ENCODE results near the gene FBXL13. TPM values are rescaled to one million over a fixed set of nuclear protein-coding genes. Genes with fewer than 3 reads are reported as not detected.

FBXL13 gene
- total and polyA plus RNA-seq, 2 of the 8 experiments (the other 6 are each of a cell fraction or from before 2014, with no cell fraction given) = 1.2 to 2.8 TPM

DNA sequence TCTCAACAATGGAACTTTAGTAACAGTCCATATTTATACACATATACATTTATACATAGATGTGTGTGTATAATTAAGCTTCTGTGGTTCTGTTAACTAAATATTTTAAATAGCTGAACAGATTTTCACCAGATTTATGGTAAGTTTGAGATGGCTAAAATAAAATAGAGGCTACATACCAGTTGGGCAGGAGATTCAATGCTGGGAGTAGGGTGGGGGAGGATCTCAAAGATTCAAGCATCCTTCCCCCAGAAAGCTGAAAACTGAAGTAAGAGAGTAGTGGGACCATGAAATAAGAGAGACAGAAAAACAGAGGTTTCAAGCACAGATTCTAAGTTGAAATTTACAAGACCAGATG lies 147.8 kb downstream of the FBXL13 start:
- Histone ChIP-seq H4K8ac (ENCODE audit: extremely low read depth, insufficient read depth, low read length) (no peak overlapping the region), H2BK12ac (ENCODE audit: low read depth, low read length) (no peak overlapping the region), H4K91ac (replicated peaks; ENCODE audit: insufficient read length, low read length) (no peak overlapping the region), H3K4me3 (ENCODE audit: extremely low read depth in 1 of 4, insufficient read depth in 2 of 4, low read depth in 3 of 4, low read length in 4 of 4) (no peak overlapping the region), H3K4ac (replicated peaks; ENCODE audit: insufficient read length, low read depth, low read length) (no peak overlapping the region), H3K4me1 (replicated peaks in 1 of 4; ENCODE audit: control insufficient read depth in 3 of 4, insufficient read depth in 4 of 4, low read length in 3 of 4) (peaks cover 0 to 15% (median 5%) of the 10 kb centered on the region in 4 experiments; a peak in 1 of 7 replicates), H3K27ac (ENCODE audit: low read depth, low read length) (no peak overlapping the region), H2BK120ac (replicated peaks; ENCODE audit: low read depth, low read length) (no peak overlapping the region), H3K9me3 (ENCODE audit: insufficient read depth in 2 of 2, low read depth in 1 of 2, low read length in 1 of 2) (no peaks in the 10 kb centered on the region), H2BK20ac (ENCODE audit: low read length) (no peak overlapping the region), H3K14ac (ENCODE audit: insufficient read length) (no peak overlapping the region), H3K27me3 (replicated peaks in 1 of 4; ENCODE audit: control insufficient read depth in 3 of 4, extremely low read depth in 1 of 4, insufficient read depth in 3 of 4, low read length in 3 of 4) (no peaks in the 10 kb centered on the region), H3K36me3 (ENCODE audit: control insufficient read depth in 2 of 4, insufficient read depth in 4 of 4, low read length in 3 of 4) (no peaks in the 10 kb centered on the region; a peak in 1 of 8 replicates), H2AFZ (ENCODE audit: low read length) (no peak overlapping the region), H3K18ac (ENCODE audit: extremely low read depth, low read length) (no peak overlapping the region), H3K9ac (replicated peaks in 1 of 4; ENCODE audit: extremely low read depth in 1 of 4, low read depth in 3 of 4, low read length in 3 of 4) (no peak overlapping the region), H3K23me2 (ENCODE audit: low read depth, low read length) (no peaks in the 10 kb centered on the region), H4K20me1 (replicated peaks in 1 of 2; ENCODE audit: control insufficient read depth in 1 of 2, insufficient read depth in 2 of 2, low read length in 2 of 2) (no peaks in the 10 kb centered on the region), H3K4me2 (ENCODE audit: insufficient read depth in 1 of 2, low read depth in 2 of 2, low read length in 2 of 2) (no peak overlapping the region), H2BK15ac (ENCODE audit: low read length) (no peak overlapping the region), H3K56ac (replicated peaks; ENCODE audit: insufficient read length, low read depth, low read length) (no peak overlapping the region), H3K79me1 (ENCODE audit: low read depth, low read length) (no peaks in the 10 kb centered on the region), H2BK5ac (ENCODE audit: low read depth, low read length) (no peak overlapping the region), H3K79me2 (ENCODE audit: control insufficient read depth in 1 of 2, insufficient read depth in 2 of 2, low read length in 2 of 2) (no peaks in the 10 kb centered on the region), H2AK5ac (ENCODE audit: low read depth, low read length) (no peak overlapping the region), H3K23ac (ENCODE audit: insufficient read length) (no peak overlapping the region), H4K5ac (ENCODE audit: insufficient read length, low read depth, low read length) (no peak overlapping the region)
- DNase-seq (ENCODE audit: low read depth in 1 of 2, low spot score in 2 of 2) (no peak), FAIRE-seq (no peak)
- CTCF ChIA-PET (ENCODE audit: partially characterized antibody) = interaction anchor here (1.1 to 1.5 kb wide), 2 partner anchors 8 to 135 kb away, joined by 3 to 4 read pairs; no protein-coding TSS in a partner anchor
- TF ChIP-seq CREB1 (IDR thresholded peaks at IDR 0.05) = no peak
- no peak for TF ChIP-seq ASH2L (IDR thresholded peaks at IDR 0.05; ENCODE audit: low read length)
- TF ChIP-seq, protein P1, sequence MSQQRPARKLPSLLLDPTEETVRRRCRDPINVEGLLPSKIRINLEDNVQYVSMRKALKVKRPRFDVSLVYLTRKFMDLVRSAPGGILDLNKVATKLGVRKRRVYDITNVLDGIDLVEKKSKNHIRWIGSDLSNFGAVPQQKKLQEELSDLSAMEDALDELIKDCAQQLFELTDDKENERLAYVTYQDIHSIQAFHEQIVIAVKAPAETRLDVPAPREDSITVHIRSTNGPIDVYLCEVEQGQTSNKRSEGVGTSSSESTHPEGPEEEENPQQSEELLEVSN (IDR thresholded peaks at IDR 0.05) = no peak
- TF ChIP-seq SP4 (IDR thresholded peaks at IDR 0.05; ENCODE audit: low read length) = no peak
- TF ChIP-seq PHF8 (conservative IDR thresholded peaks at IDR 0.05; ENCODE audit: low read depth, low read length) = no peak
- TF ChIP-seq SP2 (IDR thresholded peaks at IDR 0.05; ENCODE audit: low read length) = no peak
- TF ChIP-seq HDAC6 (IDR thresholded peaks at IDR 0.05; ENCODE audit: low read depth, low read length) = no peak
- TF ChIP-seq GABPA (IDR thresholded peaks at IDR 0.05; ENCODE audit: borderline replicate concordance, insufficient read depth, low read length) = no peak
- TF ChIP-seq RAD21 (IDR thresholded peaks at IDR 0.05 in 1 of 2, conservative IDR thresholded peaks at IDR 0.05 in 1 of 2; ENCODE audit: low read depth in 2 of 2, low read length in 2 of 2) = no peak
- TF ChIP-seq SP1 (IDR thresholded peaks at IDR 0.05; ENCODE audit: low read depth, low read length) = no peak
- POLR2A ChIA-PET (ENCODE audit: partially characterized antibody) = interaction anchor here (1.0 kb wide), 1 partner anchor 86 kb away, joined by 3 read pairs; no protein-coding TSS in a partner anchor

Measured in H1 (cell line).